Neuronal stem cell (in vitro differentiated cells): ENCODE results near the gene PIK3C2B. TPM values are rescaled to one million over a fixed set of nuclear protein-coding genes. Genes with fewer than 3 reads are reported as not detected.

Experiments used
- DNase-seq: peaks from one replicate; pipeline ENCODE4 v3.0.0-alpha.2; 2013; ENCODE audit warnings: low spot score
- H2AFZ ChIP-seq: one replicate; pipeline ENCODE4 v1.6.1; 2013; ENCODE audit warnings: mild to moderate bottlenecking, low read length, inconsistent platforms
- H2AK5ac ChIP-seq: 2 replicates; pipeline ENCODE4 v1.6.1; 2013; ENCODE audit warnings: low read depth, mild to moderate bottlenecking, inconsistent platforms, low read length, moderate library complexity, mixed read lengths
- H2BK120ac ChIP-seq: 2 replicates; pipeline ENCODE4 v1.6.1; 2013; ENCODE audit warnings: low read depth, mild to moderate bottlenecking, inconsistent platforms, low read length, moderate library complexity, mixed read lengths
- H2BK12ac ChIP-seq: one replicate; pipeline ENCODE4 v1.6.1; 2013; ENCODE audit warnings: low read length, inconsistent platforms
- H2BK15ac ChIP-seq: 2 replicates; pipeline ENCODE4 v1.6.1; 2013; ENCODE audit warnings: mild to moderate bottlenecking, low read length, inconsistent platforms, mixed read lengths
- H2BK5ac ChIP-seq: one replicate; pipeline ENCODE4 v1.6.1; 2013; ENCODE audit warnings: inconsistent platforms, mild to moderate bottlenecking, low read length, moderate library complexity
- H3K14ac ChIP-seq: one replicate; pipeline ENCODE4 v1.6.1; 2013; ENCODE audit warnings: low read length, inconsistent platforms
- H3K18ac ChIP-seq: 2 replicates; pipeline ENCODE4 v1.6.1; 2013; ENCODE audit warnings: low read length, inconsistent platforms
- H3K23ac ChIP-seq: 2 replicates; pipeline ENCODE4 v1.6.1; 2013; ENCODE audit warnings: low read depth, mild to moderate bottlenecking, mixed read lengths, low read length, inconsistent platforms; ENCODE audit not compliant: poor library complexity
- H3K27ac ChIP-seq: replicated peaks from 3 replicates; pipeline ENCODE4 v1.5.1; 2013; ENCODE audit warnings: low read length, inconsistent platforms
- H3K27me3 ChIP-seq, 3 experiments: 2 replicates each; pipeline ENCODE4 v1.6.1; 2013; ENCODE audit warnings: low read length in 3 of 3, mild to moderate bottlenecking in 2 of 3, inconsistent platforms in 1 of 3, low read depth in 1 of 3, mixed read lengths in 1 of 3, moderate library complexity in 1 of 3; ENCODE audit not compliant: control insufficient read depth in 3 of 3, insufficient read depth in 3 of 3
- H3K36me3 ChIP-seq, 2 donors: replicated peaks in 1 of 2; 2 replicates each; pipeline ENCODE4 v1.6.1; 2013; ENCODE audit warnings: low read length in 2 of 2; ENCODE audit not compliant: control insufficient read depth in 2 of 2, insufficient read depth in 2 of 2
- H3K4ac ChIP-seq: 2 replicates; pipeline ENCODE4 v1.6.1; 2013; ENCODE audit warnings: inconsistent platforms, mild to moderate bottlenecking, low read length, moderate library complexity
- H3K4me1 ChIP-seq, 2 donors: 1 replicate in 1 of 2; 2 replicates in 1 of 2; pipeline ENCODE4 v1.6.1; 2013; ENCODE audit warnings: low read length in 2 of 2, low read depth in 1 of 2; ENCODE audit not compliant: control insufficient read depth in 2 of 2, insufficient read depth in 1 of 2
- H3K4me2 ChIP-seq: one replicate; pipeline ENCODE4 v1.6.1; 2013; ENCODE audit warnings: mild to moderate bottlenecking, low read length, inconsistent platforms; ENCODE audit not compliant: insufficient read depth, poor library complexity, severe bottlenecking
- H3K4me3 ChIP-seq, 2 donors: 2 replicates each; pipeline ENCODE4 v1.5.1; 2013; ENCODE audit warnings: low read length in 2 of 2, mild to moderate bottlenecking in 2 of 2, inconsistent platforms in 1 of 2, moderate library complexity in 1 of 2
- H3K79me1 ChIP-seq: one replicate; pipeline ENCODE4 v1.6.1; 2013; ENCODE audit warnings: low read depth, mild to moderate bottlenecking, inconsistent platforms, low read length, moderate library complexity
- H3K9ac ChIP-seq: one replicate; pipeline ENCODE4 v1.6.1; 2013; ENCODE audit warnings: mild to moderate bottlenecking, low read depth, low read length, inconsistent platforms; ENCODE audit not compliant: poor library complexity
- H3K9me3 ChIP-seq, 2 donors: replicated peaks in 1 of 2; 2 replicates each; pipeline versions ENCODE3 to v1.6.1; 2013; ENCODE audit warnings: low read length in 2 of 2, mild to moderate bottlenecking in 2 of 2, inconsistent platforms in 1 of 2, low read depth in 1 of 2, mixed read lengths in 1 of 2, moderate library complexity in 1 of 2; ENCODE audit not compliant: control insufficient read depth in 2 of 2, insufficient read depth in 1 of 2
- H4K8ac ChIP-seq: one replicate; pipeline ENCODE4 v1.6.1; 2013; ENCODE audit warnings: low read depth, mild to moderate bottlenecking, inconsistent platforms, low read length, moderate library complexity
- H4K91ac ChIP-seq: one replicate; pipeline ENCODE4 v1.6.1; 2013; ENCODE audit warnings: low read length, low read depth, mild to moderate bottlenecking, inconsistent platforms; ENCODE audit not compliant: poor library complexity
- WGBS, 2 donors: extraction: QIAGEN DNeasy Blood & Tissue Kit; methylation state at CpG; one replicate each; pipeline ENCODE4 v1.1.7; 2013; ENCODE audit warnings: missing lambda C conversion rate in 2 of 2, mixed read lengths in 1 of 2; ENCODE audit not compliant: insufficient read length in 2 of 2, insufficient replicate concordance in 1 of 2; ENCODE audit errors: extremely low coverage in 2 of 2; 5-methylcytosine and 5-hydroxymethylcytosine counted together
- polyA plus RNA-seq, 2 experiments: library from polyadenylated mRNA; stranded (reverse); fragments of 200-250 nt; gene quantifications; one replicate each; pipeline ENCODE4 v1.2.3, GENCODE V29; 2013

Gene PIK3C2B, protein sequence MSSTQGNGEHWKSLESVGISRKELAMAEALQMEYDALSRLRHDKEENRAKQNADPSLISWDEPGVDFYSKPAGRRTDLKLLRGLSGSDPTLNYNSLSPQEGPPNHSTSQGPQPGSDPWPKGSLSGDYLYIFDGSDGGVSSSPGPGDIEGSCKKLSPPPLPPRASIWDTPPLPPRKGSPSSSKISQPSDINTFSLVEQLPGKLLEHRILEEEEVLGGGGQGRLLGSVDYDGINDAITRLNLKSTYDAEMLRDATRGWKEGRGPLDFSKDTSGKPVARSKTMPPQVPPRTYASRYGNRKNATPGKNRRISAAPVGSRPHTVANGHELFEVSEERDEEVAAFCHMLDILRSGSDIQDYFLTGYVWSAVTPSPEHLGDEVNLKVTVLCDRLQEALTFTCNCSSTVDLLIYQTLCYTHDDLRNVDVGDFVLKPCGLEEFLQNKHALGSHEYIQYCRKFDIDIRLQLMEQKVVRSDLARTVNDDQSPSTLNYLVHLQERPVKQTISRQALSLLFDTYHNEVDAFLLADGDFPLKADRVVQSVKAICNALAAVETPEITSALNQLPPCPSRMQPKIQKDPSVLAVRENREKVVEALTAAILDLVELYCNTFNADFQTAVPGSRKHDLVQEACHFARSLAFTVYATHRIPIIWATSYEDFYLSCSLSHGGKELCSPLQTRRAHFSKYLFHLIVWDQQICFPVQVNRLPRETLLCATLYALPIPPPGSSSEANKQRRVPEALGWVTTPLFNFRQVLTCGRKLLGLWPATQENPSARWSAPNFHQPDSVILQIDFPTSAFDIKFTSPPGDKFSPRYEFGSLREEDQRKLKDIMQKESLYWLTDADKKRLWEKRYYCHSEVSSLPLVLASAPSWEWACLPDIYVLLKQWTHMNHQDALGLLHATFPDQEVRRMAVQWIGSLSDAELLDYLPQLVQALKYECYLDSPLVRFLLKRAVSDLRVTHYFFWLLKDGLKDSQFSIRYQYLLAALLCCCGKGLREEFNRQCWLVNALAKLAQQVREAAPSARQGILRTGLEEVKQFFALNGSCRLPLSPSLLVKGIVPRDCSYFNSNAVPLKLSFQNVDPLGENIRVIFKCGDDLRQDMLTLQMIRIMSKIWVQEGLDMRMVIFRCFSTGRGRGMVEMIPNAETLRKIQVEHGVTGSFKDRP (N-terminal part only)
- 15.3 TPM for polyA plus RNA-seq (2013, experiment 1 of 2)
- polyA plus RNA-seq (2013, experiment 2 of 2) = 16.6 TPM

DNA sequence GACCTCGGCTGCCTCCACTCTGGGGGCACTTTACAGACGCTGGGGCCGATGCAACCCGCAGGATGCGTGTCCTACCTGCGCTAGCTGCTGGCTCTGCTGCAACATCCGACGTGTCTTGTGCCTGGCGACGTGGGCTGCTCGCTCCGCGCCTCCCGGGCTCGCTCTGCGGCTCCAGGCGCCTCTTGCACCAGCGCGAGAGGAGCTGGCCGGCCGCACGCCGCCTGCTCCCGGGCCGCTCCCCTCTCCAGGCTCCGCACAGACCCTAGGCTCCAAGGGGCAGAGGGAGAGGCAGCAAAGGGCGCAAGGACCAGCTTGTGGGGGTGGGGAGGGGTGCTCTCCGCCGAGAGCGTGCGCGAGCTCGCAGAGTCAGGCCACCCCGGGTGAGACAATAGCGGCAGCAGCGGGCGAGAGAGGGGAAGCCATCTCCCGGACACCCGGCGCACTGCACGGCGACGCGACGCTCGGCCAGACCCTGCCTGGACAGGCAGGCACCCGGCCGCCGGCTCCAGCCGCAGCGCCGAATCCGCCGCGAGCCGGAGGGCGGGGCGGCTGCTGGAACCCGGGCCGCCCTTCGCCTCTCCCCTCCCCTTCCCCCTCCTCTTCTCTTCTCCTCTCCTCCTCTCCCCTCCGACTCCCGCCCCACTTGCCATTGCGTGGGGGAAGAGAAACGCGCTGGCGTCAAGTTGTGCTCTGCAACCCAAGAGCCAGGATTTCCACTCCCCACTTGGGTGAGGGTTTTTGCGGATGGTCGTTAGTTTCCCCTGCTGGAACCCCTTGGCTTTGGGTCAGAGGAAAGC, at the start of gene PIK3C2B:
PIK3C2B (minus strand) TSS at position 525 of the 797 bp plus-strand sequence. CDS start 25,003 bp downstream, outside the sequence.
- Histone ChIP-seq H2AFZ (peak within 1 kb of the TSS; percentile 95), H3K4me3 (peak within 1 kb of the TSS; percentile 98 to 99), H3K4me2 (peak within 1 kb of the TSS; percentile 82), H2AK5ac (peak within 1 kb of the TSS; percentile 88), H3K27me3 (peaks cover 0 to 12% (median 2%) of the 10 kb centered on the region in 3 experiments), H3K9ac (peak within 1 kb of the TSS; percentile 100), H3K23ac (peak within 1 kb of the TSS; percentile 95), H2BK120ac (peak within 1 kb of the TSS; percentile 37), H3K27ac (peak within 1 kb of the TSS; percentile 94), H3K79me1 (peaks cover 3% of the 10 kb centered on the region), H2BK15ac (peak within 1 kb of the TSS; percentile 95), H4K8ac (no peak within 1 kb of the TSS), H3K9me3 (no peaks in the 10 kb centered on the region), H3K4ac (peak within 1 kb of the TSS; percentile 93), H3K18ac (peak within 1 kb of the TSS; percentile 100), H2BK5ac (peak within 1 kb of the TSS; percentile 93), H3K14ac (peak within 1 kb of the TSS; percentile 99), H2BK12ac (peak within 1 kb of the TSS; percentile 84), H3K4me1 (peaks cover 9 to 18% of the 10 kb centered on the region in 2 donors), H3K36me3 (peaks cover 2 to 13% of the 10 kb centered on the region in 2 donors), H4K91ac (peak within 1 kb of the TSS; percentile 96)
- WGBS, 2 donors = no CpG with 5 or more reads among the region's 69 CpGs
- DNase-seq = peak; percentile 86

GRCh38 chr1:204544321-204544720, 49.7 kb upstream of the PIK3C2B start:
- H3K4me2 ChIP-seq = no peak overlapping the region

DNA sequence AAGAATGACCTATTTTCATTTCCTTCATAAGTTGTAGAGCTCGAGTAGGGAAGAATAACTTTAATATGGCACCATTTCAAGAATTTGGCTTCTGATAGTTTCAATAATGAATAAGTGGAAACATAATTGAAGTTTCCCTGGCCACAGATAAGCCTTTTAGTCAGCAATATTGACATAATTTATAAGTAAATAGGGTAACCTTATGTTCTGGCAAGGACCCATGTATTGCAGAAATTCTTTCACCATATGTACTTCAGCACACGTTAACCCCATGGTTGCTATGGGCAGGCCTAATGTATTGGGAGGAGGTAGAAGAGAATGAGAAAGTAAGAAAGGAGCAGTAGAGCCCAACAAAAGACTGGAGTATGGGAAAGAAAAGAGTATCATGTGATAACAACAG, 47.0 kb upstream of the PIK3C2B start:
- H3K18ac ChIP-seq = no peak overlapping the region
- H2BK12ac ChIP-seq = no peak overlapping the region
- no CpG with 5 or more reads among the region's 2 CpGs for WGBS, 2 donors
- H3K4me2 ChIP-seq = no peak overlapping the region
- H2BK5ac ChIP-seq = no peak overlapping the region
- no peak overlapping the region for H2BK120ac ChIP-seq
- H3K27me3 ChIP-seq = no peaks in the 10 kb centered on the region
- no peak overlapping the region for H2AK5ac ChIP-seq
- H3K27ac ChIP-seq = no peak overlapping the region
- no peak overlapping the region for H2BK15ac ChIP-seq
- no peak overlapping the region for H3K9ac ChIP-seq
- no peak overlapping the region for H4K8ac ChIP-seq
- no peak overlapping the region for H3K14ac ChIP-seq
- H4K91ac ChIP-seq = no peak overlapping the region
- H3K4me3 ChIP-seq = no peak overlapping the region
- no peak overlapping the region for H2AFZ ChIP-seq
- H3K23ac ChIP-seq = no peak overlapping the region
- H3K9me3 ChIP-seq = no peaks in the 10 kb centered on the region
- H3K36me3 ChIP-seq = peaks cover 16 to 99% of the 10 kb centered on the region in 2 donors
- H3K4ac ChIP-seq = no peak overlapping the region
- DNase-seq = no peak
- no peaks in the 10 kb centered on the region for H3K4me1 ChIP-seq
- no peaks in the 10 kb centered on the region for H3K79me1 ChIP-seq

More at GRCh38 chr1:204544321-204544720, 49.7 kb upstream of the PIK3C2B start:
- Histone ChIP-seq H3K9me3 (no peaks in the 10 kb centered on the region), H2BK12ac (no peak overlapping the region), H3K4me1 (no peaks in the 10 kb centered on the region), H4K8ac (no peak overlapping the region), H3K4ac (no peak overlapping the region), H3K27ac (no peak overlapping the region), H3K18ac (no peak overlapping the region), H2AFZ (no peak overlapping the region), H3K79me1 (no peaks in the 10 kb centered on the region), H3K4me3 (no peak overlapping the region), H3K36me3 (peaks cover 19 to 99% of the 10 kb centered on the region in 2 donors), H4K91ac (no peak overlapping the region), H2BK120ac (no peak overlapping the region), H3K27me3 (no peaks in the 10 kb centered on the region), H2BK5ac (no peak overlapping the region), H2AK5ac (no peak overlapping the region), H3K9ac (no peak overlapping the region), H3K14ac (no peak overlapping the region), H2BK15ac (no peak overlapping the region), H3K23ac (no peak overlapping the region)
- no peak for DNase-seq
- WGBS, 2 donors = no CpG with 5 or more reads among the region's 2 CpGs
